Body of pancreas (tissue), 4 donors: Measurements from ENCODE around the gene UBAC1.

ENCODE experiments used
- POLR2A ChIP-seq, 3 donors: fragments of 450-650 bp; IDR thresholded peaks; one replicate each; pipeline ENCODE4 v1.6.1; 2016; ENCODE audit warnings: antibody characterized with exemption in 3 of 3, mild to moderate bottlenecking in 2 of 3
- TF ChIP-seq, protein P1 (sequence below), 7 experiments: fragments of 450-650 bp in 4 of 7; fragments of 200-600 bp in 3 of 7; sonication (generic) in 3 of 7; IDR thresholded peaks; one replicate each; pipeline ENCODE4 v1.5.1; 2016 to 2019; ENCODE audit warnings: antibody characterized with exemption in 7 of 7

- TF ChIP-seq, protein P1, sequence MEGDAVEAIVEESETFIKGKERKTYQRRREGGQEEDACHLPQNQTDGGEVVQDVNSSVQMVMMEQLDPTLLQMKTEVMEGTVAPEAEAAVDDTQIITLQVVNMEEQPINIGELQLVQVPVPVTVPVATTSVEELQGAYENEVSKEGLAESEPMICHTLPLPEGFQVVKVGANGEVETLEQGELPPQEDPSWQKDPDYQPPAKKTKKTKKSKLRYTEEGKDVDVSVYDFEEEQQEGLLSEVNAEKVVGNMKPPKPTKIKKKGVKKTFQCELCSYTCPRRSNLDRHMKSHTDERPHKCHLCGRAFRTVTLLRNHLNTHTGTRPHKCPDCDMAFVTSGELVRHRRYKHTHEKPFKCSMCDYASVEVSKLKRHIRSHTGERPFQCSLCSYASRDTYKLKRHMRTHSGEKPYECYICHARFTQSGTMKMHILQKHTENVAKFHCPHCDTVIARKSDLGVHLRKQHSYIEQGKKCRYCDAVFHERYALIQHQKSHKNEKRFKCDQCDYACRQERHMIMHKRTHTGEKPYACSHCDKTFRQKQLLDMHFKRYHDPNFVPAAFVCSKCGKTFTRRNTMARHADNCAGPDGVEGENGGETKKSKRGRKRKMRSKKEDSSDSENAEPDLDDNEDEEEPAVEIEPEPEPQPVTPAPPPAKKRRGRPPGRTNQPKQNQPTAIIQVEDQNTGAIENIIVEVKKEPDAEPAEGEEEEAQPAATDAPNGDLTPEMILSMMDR (IDR thresholded peaks at IDR 0.05), result no peak
- TF ChIP-seq POLR2A (IDR thresholded peaks at IDR 0.05), result no peak
Observed at GRCh38 chr9:135910216-135910615, 51.0 kb downstream of the UBAC1 start.
